Hematopoietic multipotent progenitor cell treated with erythropoietin and hydrocortisone succinate and interleukin-3 and kit ligand, for 8 days (in vitro differentiated cells): ENCODE data around the gene NAA30.
"Not testable (repeated sequence)": the region's sequence is repeated elsewhere in the genome, so short reads cannot be mapped to it uniquely, and the experiment has no call there.

Experiments
- DNase-seq: peaks from one replicate; pipeline ENCODE4 v3.0.0-alpha.2; 2015

The NAA30 gene

DNA sequence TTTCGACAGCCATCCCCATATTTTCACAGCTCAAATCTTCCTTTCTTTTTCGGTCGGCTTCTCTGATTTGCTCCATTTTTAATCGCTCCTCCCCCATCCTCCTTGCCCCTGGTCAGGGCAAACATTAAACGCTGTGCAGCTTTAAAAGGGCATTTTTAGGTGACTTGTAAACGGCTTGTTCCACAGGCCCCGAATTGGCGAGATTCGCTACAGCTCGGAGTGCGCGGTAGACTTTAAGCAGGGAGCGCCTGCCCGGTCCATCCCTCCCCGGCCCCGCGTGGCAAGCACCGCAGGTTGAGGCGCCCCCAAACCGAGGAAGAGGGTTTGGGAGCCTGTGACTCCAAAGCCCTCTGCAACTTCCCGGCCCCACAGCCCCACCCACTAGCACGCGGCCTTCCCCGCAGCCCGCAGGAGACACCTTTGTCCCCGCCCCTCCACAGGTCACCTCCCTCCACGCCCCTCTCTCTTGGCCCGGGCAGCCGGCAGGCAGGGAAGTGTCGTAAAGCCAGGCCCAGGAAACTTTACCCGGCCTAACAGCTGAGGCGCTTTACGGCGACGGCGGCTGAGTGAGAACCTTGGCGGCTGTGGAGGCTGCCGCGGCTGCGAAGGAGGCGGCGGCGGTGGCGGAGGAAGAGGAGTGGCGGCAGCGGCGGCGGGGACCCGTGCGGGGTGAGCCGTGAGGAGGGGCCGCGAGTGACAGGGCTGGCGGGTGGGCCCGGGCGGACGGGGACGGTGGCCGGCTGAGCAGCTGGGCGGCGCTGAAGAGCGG lies at the start of gene NAA30:
Gene NAA30 (plus strand): TSS at position 550 of the 769 bp plus-strand sequence. CDS start 372 bp downstream, outside the sequence.
- DNase-seq: peak; percentile 93

GRCh38 chr14:57343545-57344297 lies 46.7 kb upstream of the NAA30 start:
- DNase-seq: not testable (repeated sequence)

DNA sequence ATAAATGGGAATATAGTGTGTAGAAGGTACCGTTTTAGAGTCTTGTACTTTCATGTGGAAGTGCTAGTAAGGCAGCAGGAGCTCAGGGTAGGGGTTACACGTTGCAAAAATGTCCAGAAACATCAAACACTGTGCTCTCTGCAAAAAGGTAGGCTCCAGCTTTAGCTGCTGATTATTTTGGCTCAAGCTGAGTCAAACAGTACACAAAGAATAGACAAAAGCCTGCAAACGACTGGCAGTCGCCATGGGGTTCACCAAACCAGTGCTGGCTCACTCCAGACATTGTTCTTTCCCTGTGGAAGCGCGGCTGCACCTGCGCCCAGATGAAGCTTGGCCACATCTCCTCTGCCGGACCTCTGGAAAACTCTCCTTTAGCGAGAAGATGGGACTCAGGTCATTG lies 45.3 kb upstream of the NAA30 start:
- DNase-seq: no peak

DNA sequence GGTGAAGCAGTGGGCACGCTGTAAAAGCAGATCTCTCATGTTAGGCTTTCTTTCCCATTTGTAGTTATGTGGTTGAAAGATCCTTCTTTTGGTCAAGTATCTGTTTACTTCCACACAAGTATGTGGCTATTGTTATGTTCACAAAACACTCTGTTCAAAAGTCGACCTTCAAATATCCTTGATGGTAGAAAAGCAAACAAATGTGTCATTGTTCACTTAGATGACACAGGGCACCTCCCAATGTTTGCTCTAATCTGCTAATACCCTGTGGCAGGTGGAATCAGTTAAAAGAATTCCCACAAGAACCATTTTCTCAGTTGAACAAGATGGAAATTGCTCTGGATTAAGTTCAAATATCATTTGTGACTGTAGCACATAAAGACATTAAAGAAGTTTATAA lies 43.6 kb upstream of the NAA30 start:
- no peak for DNase-seq

GRCh38 chr14:57352396-57353170 lies 37.8 kb upstream of the NAA30 start:
- DNase-seq: no peak

- no peak for DNase-seq
Observed at GRCh38 chr14:57355081-57355800, 35.1 kb upstream of the NAA30 start.

GRCh38 chr14:57362361-57362760 lies 28.0 kb upstream of the NAA30 start:
- DNase-seq: no peak

DNA sequence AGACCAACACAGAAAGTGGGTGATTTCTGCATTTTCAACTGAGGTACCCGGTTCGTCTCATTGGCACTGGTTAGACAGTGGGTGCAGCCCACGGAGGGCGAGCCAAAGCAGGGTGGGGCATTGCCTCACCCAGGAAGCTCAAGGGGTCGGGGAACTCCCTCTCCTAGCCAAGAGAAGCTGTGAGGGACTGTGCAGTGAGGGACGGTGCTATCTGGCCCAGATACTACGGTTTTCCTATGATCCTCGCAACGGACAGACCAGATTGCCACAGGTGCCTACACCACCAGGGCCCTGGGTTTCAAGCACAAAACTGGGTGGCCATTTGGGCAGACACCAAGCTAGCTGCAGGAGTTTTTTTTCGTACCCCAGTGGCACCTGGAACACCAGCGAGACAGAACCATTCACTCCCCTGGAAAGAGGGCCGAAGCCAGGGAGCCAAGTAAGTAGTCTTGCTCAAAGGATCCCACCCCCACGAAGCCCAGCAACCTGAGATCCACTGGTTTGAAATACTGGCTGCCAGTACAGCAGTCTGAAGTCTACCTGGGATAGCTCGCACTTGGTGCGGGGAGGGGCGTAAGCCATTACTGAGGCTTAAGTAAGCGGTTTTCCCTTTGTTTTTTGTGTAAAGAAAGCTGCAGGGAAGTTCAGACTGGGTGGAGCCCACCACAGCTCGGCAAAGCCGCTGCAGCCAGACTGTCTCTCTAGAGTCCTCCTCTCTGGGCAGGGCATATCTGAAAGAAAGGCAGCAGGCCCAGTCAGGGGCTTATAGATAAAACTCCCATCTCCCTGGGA lies 25.5 kb upstream of the NAA30 start:
- DNase-seq: no peak

- DNase-seq: not testable (repeated sequence)
Observed at GRCh38 chr14:57370187-57370586, 20.2 kb upstream of the NAA30 start.

DNA sequence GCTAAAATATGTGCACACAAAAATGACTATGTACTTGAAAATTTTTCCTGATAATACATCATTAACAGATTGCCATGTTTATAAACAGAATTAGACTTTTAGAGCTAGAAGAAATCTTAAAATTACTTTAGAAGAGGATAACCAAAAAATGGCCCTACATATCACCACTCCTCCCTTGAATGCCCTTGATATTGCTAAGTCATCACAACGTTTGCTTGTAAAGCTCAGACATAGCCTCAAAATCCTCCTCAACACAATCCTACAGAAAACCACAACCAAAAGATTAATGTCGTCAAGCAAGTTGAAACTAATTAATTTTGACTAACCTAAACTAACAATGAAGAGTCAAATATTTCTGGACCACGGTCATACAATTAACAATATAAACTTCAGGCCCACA lies 19.4 kb upstream of the NAA30 start:
- DNase-seq: no peak

DNA sequence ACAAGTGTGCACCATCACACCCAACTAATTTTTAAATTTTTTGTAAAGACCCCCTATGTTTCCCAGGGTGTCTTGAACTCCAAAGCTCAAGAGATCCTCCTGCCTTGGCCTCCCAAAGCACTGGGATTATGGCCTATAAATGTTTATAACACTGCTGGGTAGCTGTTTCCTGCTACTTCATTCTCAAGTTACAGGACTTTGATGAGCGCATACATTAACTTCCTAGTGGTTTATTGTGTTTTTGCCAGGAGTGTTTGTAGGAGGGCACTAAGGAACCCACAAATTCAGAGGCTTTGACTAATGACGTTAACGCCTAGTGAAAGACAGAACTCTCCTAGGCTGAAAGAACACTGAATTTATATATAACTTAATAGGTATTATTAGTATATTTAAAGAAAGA lies 15.2 kb upstream of the NAA30 start:
- DNase-seq: no peak

DNA sequence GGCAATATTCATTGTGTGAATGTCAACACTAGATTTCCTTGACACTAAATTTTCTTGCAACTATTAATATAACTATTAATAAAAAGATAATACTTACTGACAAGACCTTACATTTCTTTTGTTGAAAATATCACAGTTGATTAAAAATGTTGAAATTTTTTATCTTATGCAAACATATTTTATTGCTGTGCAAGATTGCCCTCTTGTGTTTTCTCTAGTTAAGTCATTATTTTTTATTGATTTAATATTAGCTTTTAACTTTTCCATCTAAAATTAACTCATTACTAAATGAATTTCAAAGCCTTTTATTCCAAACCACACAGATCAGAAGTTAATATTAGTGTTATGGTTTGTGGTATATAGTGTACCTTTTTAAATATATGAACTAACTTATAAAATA lies 11.7 kb upstream of the NAA30 start:
- no peak for DNase-seq

DNA sequence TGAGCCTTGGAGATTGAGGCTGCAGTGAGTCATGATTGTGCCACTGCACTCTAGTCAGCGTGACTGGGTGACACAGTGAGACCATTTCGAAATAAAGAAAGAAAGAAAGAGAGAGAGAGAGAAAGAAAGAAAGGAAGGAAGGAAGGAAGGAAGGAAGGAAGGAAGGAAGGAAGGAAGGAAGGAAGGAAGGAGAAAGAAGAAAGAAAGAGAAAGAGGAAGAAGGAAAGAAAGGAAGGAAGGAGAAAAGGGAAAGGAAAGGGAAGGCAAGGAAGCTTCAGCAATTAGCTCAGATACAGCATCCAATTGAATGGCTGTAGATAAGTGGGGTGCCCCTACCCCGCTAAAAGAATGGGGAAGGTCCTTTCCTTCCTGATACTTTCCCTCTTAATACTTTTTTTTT lies 9.5 kb upstream of the NAA30 start:
- DNase-seq: no peak

- no peak for DNase-seq
Observed at GRCh38 chr14:57382283-57382682, 8.1 kb upstream of the NAA30 start.

DNA sequence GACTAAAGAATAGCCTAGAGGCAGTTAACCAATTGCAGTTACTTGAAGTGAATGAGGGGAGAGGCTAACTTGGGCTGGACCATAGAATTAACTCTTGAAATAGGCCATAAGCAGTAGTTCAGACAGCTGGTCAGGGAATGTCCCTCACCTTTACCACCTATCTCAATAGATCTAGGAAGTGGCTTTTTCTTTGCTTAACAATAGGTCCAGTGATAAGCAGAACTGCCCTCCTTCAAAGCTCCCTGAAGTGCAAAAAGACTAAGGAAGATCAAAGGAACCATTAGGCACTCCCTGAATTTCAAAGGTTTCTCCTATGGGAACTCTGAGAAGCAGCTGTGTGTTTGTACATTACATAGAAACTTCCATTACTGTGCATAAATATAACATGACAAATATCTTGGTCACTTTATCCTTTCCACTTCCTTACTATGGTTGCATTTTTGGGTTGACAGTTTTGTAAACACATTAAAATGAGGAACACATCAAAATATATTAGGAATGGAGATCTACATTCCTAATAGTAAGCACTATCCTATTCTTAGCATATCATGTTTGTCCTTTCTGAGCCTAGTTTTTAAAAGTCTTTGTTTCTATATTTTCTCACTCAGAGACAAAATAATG lies 7.2 kb upstream of the NAA30 start:
- DNase-seq: no peak

DNA sequence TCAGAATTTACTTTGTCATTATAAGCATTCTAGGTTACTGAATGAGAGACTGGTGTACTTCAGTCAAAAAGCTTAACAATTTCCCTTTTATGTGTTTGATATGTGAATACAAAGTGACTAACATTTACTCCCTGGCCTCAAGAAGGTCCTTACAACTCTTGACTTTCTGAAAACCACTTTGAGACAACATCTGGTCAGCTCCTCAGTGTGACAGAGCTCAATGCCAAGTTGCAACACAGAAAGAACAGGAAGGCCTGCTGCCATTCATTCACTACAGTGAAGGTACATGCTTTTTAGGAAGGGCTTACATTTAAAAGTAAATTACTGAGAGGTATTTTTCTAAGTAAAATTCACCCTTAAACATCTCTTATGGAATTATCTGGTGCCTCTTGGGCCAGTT lies 2.3 kb upstream of the NAA30 start:
- no peak for DNase-seq

- DNase-seq: no peak
Observed at GRCh38 chr14:57389646-57390036, 745 bp upstream of the NAA30 start.

DNA sequence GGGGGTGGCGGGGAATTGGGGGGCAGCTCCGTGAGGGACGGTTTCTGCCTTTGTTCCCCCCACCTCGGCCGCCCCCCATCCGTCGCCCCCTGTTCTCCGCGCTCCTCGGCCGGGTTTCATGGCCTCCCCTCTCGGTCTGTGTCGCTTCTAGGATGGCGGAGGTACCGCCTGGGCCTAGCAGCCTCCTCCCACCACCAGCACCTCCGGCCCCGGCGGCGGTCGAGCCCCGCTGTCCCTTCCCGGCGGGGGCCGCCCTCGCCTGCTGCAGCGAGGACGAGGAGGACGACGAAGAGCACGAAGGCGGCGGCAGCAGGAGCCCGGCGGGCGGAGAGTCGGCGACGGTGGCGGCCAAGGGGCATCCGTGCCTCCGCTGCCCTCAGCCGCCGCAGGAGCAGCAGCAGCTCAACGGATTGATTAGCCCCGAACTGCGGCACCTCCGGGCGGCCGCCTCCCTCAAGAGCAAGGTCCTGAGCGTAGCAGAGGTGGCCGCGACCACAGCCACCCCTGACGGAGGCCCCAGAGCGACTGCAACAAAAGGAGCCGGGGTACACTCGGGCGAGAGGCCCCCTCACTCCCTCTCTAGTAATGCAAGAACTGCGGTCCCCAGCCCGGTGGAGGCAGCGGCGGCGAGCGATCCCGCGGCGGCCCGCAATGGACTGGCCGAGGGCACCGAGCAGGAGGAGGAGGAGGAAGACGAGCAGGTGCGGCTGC lies 575 bp downstream of the NAA30 start:
- peak; percentile 35 for DNase-seq

- DNase-seq: peak; percentile 22
Observed at GRCh38 chr14:57391517-57392195, 1.3 kb downstream of the NAA30 start.

DNA sequence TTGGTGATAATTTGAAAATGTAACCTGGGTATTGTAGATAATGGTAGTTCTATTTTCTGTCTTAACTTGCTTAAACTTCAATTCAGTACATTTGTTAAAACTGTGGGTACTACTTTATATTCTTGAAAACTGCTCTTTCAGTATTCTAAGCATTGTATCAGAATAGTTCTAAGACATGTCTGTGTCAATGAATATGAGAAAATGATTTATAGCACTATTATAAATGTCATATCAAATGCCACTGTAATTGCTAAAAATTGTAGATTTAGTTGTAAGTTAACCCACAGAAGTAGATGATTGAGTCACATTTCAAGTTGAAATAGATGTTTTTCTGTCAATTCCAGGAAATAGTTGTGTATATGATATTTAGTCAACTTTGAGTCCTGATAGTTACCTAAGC lies 2.4 kb downstream of the NAA30 start:
- peak; percentile 5 for DNase-seq
